HepG2 (cell line): ENCODE measurements around the gene CUTC. TPM values are rescaled to one million over a fixed set of nuclear protein-coding genes. Genes with fewer than 3 reads are reported as not detected.

ENCODE experiments used
- GZF1 ChIP-seq: sonication (generic); formaldehyde crosslinking; IDR thresholded peaks from 2 replicates; pipeline ENCODE4 v1.5.1; 2020; ENCODE audit warnings: mild to moderate bottlenecking, missing genetic modification reagents
- PPARG ChIP-seq: conservative IDR thresholded peaks from 2 replicates; pipeline ENCODE4 v1.6.1; 2016; ENCODE audit warnings: missing biosample characterization, missing genetic modification reagents
- ZNF10 ChIP-seq: sonication (generic); formaldehyde crosslinking; IDR thresholded peaks from 2 replicates; pipeline ENCODE4 v1.4.0; 2020; ENCODE audit warnings: mild to moderate bottlenecking, low read depth, missing genetic modification reagents, borderline replicate concordance
- ZNF230 ChIP-seq: sonication (generic); formaldehyde crosslinking; IDR thresholded peaks from 2 replicates; pipeline ENCODE4 v1.4.0; 2020; ENCODE audit warnings: mild to moderate bottlenecking, missing genetic modification reagents
- ZNF235 ChIP-seq: sonication (generic); formaldehyde crosslinking; IDR thresholded peaks from 2 replicates; pipeline ENCODE4 v1.8.1; 2023; ENCODE audit warnings: mild to moderate bottlenecking, missing genetic modification reagents, borderline replicate concordance
- ZNF256 ChIP-seq: sonication (generic); formaldehyde crosslinking; conservative IDR thresholded peaks from 2 replicates; pipeline ENCODE4 v1.4.0; 2020; ENCODE audit warnings: missing genetic modification reagents
- ZNF563 ChIP-seq: sonication (generic); formaldehyde crosslinking; IDR thresholded peaks from 2 replicates; pipeline ENCODE4 v1.8.0; 2022; ENCODE audit warnings: mild to moderate bottlenecking, moderate library complexity, missing genetic modification reagents
- ZSCAN22 ChIP-seq: sonication (generic); formaldehyde crosslinking; IDR thresholded peaks from 2 replicates; pipeline ENCODE4 v1.4.0; 2020; ENCODE audit warnings: mild to moderate bottlenecking, missing genetic modification reagents
- polyA plus RNA-seq, 8 experiments: library from polyadenylated mRNA; depleted of rRNA in 3 of 8; stranded (reverse) in 7 of 8; unstranded in 1 of 8; fragments of >200 nt; fragmentation: Illumina TruSeq in 4 of 8; extraction: Trizol in 4 of 8; gene quantifications; 2 replicates each; pipeline versions ENCODE4 v1.2.1 to v1.2.3, GENCODE V29; 2011 to 2016; ENCODE audit warnings: low read depth in 4 of 8, missing spikeins in 1 of 8, mixed read lengths in 1 of 8; ENCODE audit not compliant: insufficient read depth in 1 of 8
- total RNA-seq, 5 experiments: library from RNA; depleted of rRNA; stranded (reverse); fragments of >200 nt; fragmentation: Illumina TruSeq; extraction: Trizol; gene quantifications; 2 replicates each; pipeline ENCODE4 v1.2.3, GENCODE V29; 2016; ENCODE audit warnings: low read depth in 1 of 5
- TF ChIP-seq, protein P1 (sequence below): sonication (generic); formaldehyde crosslinking; IDR thresholded peaks from 2 replicates; pipeline ENCODE4 v1.5.1; 2020; ENCODE audit warnings: mild to moderate bottlenecking, missing genetic modification reagents
- TF ChIP-seq, protein P2 (sequence below): sonication (generic); formaldehyde crosslinking; IDR thresholded peaks from 2 replicates; pipeline ENCODE4 v1.4.0; 2020; ENCODE audit warnings: mild to moderate bottlenecking, missing genetic modification reagents
- TF ChIP-seq, protein P3 (sequence below): IDR thresholded peaks from 2 replicates; pipeline ENCODE4 v1.6.1; 2018; ENCODE audit warnings: missing genetic modification reagents
- TF ChIP-seq, protein P4 (sequence below): sonication (generic); formaldehyde crosslinking; IDR thresholded peaks from 2 replicates; pipeline ENCODE4 v1.4.0; 2020; ENCODE audit warnings: mild to moderate bottlenecking, missing genetic modification reagents
- TF ChIP-seq, protein P5 (sequence below): IDR thresholded peaks from 2 replicates; pipeline ENCODE4 v1.6.1; 2016; ENCODE audit warnings: missing biosample characterization, missing genetic modification reagents, low read depth
- TF ChIP-seq, protein P6 (sequence below): sonication (generic); formaldehyde crosslinking; IDR thresholded peaks from 2 replicates; pipeline ENCODE4 v1.4.0; 2020; ENCODE audit warnings: mild to moderate bottlenecking, missing genetic modification reagents
- TF ChIP-seq, protein P7 (sequence below): sonication (generic); formaldehyde crosslinking; IDR thresholded peaks from 2 replicates; pipeline ENCODE4 v1.4.0; 2020; ENCODE audit warnings: mild to moderate bottlenecking, missing genetic modification reagents

Gene CUTC
- total and polyA plus RNA-seq, 2 of the 13 experiments (the other 11 are each of a cell fraction or from before 2014, with no cell fraction given): 22.3 to 25.8 TPM

DNA sequence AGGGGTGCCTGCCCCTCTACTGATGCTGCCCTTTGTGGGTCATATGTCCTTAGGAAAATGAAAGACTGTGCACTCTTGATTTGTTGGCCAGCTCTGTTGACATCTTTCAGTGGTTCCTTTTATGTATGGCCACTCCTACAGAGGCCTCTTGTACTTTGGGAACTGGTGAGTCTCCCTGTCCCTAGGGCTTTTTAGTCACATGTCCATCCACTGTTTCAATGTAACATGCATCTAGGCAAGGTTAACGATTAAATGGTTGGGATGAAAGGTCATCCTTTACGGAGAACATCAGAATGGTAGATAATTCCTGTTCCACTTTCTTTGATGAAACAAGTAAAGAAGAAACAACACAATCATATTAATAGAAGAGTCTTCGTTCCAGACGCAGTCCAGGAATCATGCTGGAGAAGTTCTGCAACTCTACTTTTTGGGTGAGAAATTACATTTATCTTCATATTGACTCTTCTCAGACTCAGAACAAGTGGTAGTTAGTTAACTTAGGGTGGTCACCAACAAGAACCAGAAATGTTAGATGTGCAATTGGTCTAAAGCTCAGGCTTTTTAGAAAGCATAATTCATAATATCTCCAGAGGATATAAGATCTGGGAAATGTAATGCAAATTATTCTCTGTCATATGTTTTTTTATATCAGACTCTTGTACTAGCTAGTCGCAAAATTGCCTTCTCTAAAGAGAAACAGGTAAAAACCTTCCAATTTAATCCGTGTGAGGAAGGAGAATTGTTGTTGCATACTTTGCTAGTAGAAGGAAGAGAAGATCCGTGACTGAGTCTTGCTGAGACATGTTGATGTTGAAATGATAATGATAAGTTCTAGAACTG lies 50.6 kb downstream of the CUTC start, which contains the start of gene ABCC2 (continued):
- TF ChIP-seq ZSCAN22 (CRISPR knock-in tag) (no peak), ZNF235 (CRISPR knock-in tag) (no peak), ZNF230 (CRISPR knock-in tag) (no peak), ZNF563 (CRISPR knock-in tag) (no peak), GZF1 (no peak), ZNF256 (CRISPR knock-in tag) (no peak), PPARG (CRISPR knock-in tag) (peak; percentile 92; the same call in 1 of the 2 replicates), ZNF10 (CRISPR knock-in tag) (no peak)
- TF ChIP-seq, protein P1, sequence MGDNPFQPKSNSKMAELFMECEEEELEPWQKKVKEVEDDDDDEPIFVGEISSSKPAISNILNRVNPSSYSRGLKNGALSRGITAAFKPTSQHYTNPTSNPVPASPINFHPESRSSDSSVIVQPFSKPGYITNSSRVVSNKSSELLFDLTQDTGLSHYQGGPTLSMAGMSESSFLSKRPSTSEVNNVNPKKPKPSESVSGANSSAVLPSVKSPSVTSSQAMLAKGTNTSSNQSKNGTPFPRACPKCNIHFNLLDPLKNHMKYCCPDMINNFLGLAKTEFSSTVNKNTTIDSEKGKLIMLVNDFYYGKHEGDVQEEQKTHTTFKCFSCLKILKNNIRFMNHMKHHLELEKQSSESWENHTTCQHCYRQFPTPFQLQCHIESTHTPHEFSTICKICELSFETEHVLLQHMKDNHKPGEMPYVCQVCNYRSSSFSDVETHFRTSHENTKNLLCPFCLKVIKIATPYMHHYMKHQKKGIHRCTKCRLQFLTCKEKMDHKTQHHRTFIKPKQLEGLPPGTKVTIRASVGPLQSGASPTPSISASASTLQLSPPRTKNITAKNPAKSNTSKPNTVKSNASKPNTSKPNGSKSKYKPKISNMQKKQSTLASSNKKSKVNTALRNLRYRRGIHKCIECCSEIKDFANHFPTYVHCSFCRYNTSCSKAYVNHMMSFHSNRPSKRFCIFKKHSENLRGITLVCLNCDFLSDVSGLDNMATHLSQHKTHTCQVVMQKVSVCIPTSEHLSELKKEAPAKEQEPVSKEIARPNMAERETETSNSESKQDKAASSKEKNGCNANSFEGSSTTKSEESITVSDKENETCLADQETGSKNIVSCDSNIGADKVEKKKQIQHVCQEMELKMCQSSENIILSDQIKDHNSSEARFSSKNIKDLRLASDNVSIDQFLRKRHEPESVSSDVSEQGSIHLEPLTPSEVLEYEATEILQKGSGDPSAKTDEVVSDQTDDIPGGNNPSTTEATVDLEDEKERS (CRISPR knock-in tag): no peak
- TF ChIP-seq, protein P2, sequence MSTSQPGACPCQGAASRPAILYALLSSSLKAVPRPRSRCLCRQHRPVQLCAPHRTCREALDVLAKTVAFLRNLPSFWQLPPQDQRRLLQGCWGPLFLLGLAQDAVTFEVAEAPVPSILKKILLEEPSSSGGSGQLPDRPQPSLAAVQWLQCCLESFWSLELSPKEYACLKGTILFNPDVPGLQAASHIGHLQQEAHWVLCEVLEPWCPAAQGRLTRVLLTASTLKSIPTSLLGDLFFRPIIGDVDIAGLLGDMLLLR (CRISPR knock-in tag): no peak
- TF ChIP-seq, protein P3, sequence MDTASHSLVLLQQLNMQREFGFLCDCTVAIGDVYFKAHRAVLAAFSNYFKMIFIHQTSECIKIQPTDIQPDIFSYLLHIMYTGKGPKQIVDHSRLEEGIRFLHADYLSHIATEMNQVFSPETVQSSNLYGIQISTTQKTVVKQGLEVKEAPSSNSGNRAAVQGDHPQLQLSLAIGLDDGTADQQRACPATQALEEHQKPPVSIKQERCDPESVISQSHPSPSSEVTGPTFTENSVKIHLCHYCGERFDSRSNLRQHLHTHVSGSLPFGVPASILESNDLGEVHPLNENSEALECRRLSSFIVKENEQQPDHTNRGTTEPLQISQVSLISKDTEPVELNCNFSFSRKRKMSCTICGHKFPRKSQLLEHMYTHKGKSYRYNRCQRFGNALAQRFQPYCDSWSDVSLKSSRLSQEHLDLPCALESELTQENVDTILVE: peak; percentile 59; the same call in 1 of the 2 replicates
- TF ChIP-seq, protein P4, sequence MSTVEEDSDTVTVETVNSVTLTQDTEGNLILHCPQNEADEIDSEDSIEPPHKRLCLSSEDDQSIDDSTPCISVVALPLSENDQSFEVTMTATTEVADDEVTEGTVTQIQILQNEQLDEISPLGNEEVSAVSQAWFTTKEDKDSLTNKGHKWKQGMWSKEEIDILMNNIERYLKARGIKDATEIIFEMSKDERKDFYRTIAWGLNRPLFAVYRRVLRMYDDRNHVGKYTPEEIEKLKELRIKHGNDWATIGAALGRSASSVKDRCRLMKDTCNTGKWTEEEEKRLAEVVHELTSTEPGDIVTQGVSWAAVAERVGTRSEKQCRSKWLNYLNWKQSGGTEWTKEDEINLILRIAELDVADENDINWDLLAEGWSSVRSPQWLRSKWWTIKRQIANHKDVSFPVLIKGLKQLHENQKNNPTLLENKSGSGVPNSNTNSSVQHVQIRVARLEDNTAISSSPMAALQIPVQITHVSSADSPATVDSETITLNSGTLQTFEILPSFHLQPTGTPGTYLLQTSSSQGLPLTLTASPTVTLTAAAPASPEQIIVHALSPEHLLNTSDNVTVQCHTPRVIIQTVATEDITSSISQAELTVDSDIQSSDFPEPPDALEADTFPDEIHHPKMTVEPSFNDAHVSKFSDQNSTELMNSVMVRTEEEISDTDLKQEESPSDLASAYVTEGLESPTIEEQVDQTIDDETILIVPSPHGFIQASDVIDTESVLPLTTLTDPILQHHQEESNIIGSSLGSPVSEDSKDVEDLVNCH (CRISPR knock-in tag): no peak
- TF ChIP-seq, protein P5, sequence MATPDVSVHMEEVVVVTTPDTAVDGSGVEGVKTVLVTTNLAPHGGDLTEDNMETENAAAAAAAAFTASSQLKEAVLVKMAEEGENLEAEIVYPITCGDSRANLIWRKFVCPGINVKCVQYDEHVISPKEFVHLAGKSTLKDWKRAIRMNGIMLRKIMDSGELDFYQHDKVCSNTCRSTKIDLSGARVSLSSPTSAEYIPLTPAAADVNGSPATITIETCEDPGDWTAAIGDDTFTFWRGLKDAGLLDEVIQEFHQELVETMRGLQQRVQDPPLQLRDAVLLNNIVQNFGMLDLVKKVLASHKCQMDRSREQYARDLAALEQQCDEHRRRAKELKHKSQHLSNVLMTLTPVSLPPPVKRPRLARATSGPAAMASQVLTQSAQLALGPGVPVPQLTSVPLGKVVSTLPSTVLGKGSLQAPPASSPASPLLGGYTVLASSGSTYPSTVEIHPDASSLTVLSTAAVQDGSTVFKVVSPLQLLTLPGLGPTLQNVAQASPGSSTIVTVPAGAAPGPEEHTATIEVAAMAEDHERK (CRISPR knock-in tag): no peak
- TF ChIP-seq, protein P6, sequence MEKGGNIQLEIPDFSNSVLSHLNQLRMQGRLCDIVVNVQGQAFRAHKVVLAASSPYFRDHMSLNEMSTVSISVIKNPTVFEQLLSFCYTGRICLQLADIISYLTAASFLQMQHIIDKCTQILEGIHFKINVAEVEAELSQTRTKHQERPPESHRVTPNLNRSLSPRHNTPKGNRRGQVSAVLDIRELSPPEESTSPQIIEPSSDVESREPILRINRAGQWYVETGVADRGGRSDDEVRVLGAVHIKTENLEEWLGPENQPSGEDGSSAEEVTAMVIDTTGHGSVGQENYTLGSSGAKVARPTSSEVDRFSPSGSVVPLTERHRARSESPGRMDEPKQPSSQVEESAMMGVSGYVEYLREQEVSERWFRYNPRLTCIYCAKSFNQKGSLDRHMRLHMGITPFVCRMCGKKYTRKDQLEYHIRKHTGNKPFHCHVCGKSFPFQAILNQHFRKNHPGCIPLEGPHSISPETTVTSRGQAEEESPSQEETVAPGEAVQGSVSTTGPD (CRISPR knock-in tag): no peak
- TF ChIP-seq, protein P7, sequence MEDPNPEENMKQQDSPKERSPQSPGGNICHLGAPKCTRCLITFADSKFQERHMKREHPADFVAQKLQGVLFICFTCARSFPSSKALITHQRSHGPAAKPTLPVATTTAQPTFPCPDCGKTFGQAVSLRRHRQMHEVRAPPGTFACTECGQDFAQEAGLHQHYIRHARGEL (CRISPR knock-in tag): no peak
